Ammon's horn (tissue), 1 donor: ENCODE measurements around the gene TMEM131.
"Not testable (repeated sequence)": the region's sequence is repeated elsewhere in the genome, so short reads cannot be mapped to it uniquely, and the experiment has no call there.

Source experiments
- DNase-seq: peaks from one replicate; pipeline ENCODE4 v3.0.0-alpha.2; 2016; ENCODE audit warnings: low spot score

Gene TMEM131

DNA sequence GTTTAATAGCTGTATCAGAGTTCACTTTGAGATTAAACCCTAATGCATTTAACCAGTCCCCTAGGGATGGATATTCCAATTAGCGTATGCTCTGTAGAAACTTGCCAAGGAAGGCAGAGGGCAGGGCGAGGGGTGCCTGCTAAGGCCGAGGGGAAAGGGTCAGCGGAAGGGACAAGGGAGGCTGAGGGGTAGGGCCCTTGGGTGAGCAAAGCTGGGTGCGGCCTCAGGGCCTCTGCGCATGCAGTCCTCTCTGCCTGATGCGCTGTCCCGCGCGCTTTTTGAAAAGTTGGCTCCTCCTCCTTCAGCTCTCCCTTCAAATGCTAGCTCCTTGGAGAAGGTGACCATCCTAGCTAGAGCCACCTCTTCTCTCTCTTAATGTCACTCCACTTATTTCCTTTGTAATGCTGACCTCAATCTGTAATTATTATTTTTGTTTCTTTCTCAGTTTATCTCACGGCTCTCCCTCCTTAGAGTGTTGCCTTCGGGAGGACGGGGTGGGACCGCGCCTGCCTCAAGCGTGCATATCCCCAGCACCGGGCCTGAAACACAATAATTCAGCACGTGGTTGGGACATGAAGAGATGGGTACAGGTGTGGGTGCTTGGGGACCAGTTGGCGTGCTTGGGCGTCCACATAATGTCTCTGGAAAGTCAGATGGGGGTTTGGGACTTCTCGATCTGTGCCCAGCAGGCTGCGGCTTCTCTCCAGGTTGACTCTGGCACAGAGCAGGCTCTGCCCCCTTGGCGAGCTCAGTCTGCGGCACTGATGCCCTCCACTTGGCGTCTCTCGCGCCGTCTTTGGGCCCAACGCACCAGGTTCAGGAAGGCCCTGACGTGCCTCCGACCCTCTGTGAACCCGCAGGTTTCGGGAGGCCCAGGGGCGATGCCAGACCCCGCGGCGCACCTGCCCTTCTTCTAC lies 272.3 kb downstream of the TMEM131 start:
- DNase-seq, result no peak

GRCh38 chr2:97722227-97722626 lies 273.5 kb downstream of the TMEM131 start:
- no peak for DNase-seq

- DNase-seq, result no peak
Observed at GRCh38 chr2:97720746-97721145, 275.0 kb downstream of the TMEM131 start.

DNA sequence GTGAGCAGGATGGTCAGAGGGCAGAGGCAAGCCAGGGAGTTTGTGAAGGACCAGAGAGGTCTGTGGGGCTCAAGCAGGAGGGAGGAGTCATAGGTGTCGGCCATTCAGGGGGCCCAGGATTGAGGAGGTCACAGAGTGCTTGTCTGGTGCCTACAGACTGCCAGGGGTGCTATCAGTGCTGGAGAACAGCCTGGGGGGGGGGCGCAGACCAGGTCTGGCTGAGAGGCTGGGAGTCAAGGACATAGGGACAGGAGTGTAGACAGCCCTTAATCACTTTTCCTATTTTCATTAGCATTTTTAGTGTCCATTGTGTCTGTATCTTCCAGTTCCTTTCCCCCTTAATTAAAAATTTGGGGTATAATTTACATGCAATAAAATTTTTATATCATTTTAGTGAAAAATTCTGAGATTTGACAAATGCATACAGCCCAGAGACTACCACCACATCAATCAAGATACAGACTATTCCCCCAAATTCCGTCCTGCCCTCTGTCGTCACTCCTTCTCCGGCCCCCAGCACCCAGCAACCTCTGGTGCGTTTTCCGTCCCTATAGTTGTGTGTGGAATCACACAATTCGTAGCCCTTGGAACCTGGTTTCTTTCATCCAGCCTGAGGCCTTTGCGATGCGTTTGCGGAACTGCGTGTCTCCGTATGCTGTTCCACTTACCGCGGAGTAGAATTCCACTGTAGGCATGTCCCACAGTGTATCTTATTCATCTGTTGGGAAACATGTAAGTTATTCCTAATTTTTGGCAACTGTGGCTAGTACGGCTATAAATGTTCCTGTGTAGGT lies 276.2 kb downstream of the TMEM131 start:
- DNase-seq, result no peak

DNA sequence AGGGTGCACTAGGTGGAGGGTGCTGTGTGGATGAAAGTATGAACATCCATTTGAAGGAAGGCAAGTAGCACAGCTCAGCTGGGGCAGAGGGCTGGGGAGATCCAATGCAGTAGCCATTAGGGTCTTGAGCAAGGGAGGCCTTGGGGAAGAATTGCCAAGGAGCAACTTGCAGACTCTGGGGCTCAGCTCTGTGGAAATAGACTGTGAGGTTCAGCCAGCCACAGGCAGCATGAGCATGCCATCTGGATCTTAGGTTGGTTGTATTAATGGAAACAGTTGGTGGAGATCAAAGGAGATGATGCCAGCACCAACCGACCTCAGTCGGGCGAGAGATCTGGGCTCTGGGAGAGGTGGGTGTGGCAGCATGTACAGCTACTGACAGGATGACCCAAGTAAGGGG lies 276.8 kb downstream of the TMEM131 start:
- DNase-seq, result peak; percentile 15

- no peak for DNase-seq
Observed at GRCh38 chr2:97718051-97718882, 277.5 kb downstream of the TMEM131 start.

GRCh38 chr2:97717613-97717995 lies 278.1 kb downstream of the TMEM131 start:
- no peak for DNase-seq

- no peak for DNase-seq
Observed at GRCh38 chr2:97716695-97717612, 278.8 kb downstream of the TMEM131 start.

DNA sequence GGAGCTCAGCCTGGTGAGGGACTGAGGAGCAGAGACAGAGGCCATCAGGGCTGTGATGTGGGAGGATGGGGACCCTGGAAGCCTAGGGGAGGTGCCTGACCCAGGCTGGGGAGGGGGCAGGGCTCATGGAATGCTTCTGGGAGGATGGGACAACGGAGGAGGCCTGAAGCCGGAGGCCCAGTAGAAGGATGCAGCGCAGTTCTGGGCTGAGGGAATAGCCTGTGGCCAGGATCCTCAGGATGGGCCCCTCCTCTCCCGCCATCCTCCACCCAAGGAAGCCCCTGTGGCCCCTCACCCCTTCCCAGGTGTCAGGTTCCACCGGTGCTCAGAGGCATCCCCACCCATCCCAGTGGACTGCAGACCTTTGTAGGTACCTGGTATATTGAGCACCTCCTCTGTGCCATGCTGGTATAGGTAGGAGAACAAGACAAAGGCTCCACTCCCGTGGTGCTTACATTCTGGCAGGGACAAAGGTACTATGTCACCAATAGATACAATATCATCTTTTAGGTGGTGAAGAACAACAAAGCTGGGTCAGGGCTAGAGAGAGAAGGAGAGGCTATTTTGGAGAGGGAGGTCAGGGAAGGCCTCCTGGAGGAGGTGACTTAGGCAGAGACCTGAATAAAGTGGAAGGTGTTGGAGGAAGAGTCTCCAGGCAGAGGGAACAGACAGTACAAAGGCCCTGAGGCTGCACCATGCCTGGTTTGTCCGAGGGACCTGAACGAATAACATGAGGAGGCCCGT lies 279.6 kb downstream of the TMEM131 start:
- DNase-seq, result no peak

DNA sequence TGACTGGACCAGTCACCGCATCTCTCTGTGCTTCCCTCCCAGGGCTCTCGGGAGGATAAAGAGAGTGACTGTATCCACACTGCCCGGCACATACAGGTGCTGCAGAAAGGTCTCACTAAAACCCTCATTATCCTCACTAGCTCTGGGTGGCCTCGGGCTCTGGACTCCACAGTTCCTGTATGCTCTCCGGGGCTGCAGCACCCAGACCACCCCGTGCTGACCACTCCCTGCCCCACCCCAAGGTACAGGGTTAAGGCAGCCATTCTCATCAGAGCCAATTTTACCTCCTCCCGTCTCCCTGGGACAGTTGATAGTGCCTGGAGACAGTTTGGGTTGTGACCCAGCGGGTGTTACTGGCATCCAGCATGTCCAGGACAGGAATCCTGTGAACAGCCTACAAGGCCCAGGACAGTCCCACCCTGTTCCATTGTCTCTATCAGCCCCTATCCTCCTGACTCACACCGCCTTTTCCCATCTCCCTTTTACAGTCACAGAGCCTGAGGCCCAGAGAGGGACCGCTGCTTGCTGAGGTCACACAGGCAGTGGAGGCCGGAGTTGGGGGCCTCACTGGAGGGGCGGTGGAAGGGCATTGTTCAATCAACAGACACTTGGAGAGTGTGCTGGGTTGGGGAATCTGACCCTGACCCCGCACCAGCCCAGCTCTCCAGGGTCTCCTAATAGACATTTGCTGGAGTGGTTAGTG lies 280.6 kb downstream of the TMEM131 start:
- no peak for DNase-seq

DNA sequence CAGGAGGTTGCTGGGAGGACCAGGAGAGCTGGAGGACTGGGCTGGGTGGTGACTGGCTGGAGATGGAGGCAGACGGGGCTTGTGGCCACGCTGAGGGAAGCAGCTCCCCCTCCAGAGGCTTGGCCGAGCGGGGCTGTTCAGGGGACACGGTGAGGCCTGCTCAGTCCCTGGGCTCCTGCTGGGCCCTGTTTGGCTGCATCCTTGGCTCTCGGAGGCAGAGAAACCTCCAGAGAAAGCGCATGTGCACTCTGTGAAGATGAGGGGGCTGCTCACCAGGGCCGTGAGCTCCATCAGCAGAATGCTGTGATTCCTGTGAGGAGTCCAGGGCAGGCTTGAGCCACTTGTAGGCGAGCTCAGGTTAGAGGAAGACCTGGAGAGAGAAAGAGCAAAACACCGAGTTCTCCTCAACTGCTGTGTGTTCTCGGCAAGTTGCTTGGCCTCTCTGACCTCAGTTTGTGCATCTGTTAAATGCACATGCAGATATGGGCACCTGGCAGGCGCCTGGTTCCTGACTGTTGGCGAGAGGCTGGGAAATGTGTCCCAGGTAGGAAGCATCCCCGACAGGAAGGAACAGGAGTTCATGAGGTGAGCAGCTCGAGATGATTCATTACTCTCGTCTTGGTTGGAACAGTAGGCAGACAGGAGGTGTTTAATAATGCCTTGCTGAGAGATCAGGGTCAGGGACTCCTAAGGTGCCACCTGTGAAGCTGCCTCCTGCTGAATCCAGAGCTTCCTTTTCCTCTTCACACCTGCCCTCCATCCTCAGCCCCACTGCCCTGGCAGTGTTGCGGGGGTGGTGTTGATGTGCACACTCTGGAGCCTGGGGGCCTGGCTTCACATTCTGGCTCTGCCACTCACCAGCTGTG lies 281.4 kb downstream of the TMEM131 start:
- no peak for DNase-seq

GRCh38 chr2:97713296-97714083 lies 282.3 kb downstream of the TMEM131 start, which contains the start of gene ZAP70:
ZAP70 (plus strand) TSS chr2:97713576; CDS start chr2:97724037, 10,461 bp downstream.
- DNase-seq, result no peak

- DNase-seq, result no peak
Observed at GRCh38 chr2:97712693-97713295, 283.0 kb downstream of the TMEM131 start.

DNA sequence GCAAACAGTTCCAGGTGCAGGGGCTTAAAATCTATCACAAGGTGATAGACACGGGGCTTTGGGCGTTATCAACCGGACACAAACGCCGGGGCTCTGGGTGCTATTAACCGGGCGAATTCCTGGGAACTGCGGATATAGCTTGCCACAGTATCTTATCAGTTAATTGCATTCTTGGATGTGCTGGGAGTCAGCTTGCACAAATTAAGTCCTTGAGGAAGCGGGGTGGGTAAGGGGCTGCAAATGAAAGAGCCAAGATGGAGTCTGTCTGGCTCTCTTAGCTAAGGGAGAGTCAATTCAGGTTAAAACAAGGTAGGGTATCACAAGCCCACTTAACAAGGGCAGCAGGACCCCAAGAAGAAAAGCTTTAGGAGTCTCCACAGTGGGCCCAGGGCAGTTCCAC lies 283.6 kb downstream of the TMEM131 start:
- not testable (repeated sequence) for DNase-seq

GRCh38 chr2:97711394-97711711 lies 284.4 kb downstream of the TMEM131 start:
- DNase-seq, result no peak

DNA sequence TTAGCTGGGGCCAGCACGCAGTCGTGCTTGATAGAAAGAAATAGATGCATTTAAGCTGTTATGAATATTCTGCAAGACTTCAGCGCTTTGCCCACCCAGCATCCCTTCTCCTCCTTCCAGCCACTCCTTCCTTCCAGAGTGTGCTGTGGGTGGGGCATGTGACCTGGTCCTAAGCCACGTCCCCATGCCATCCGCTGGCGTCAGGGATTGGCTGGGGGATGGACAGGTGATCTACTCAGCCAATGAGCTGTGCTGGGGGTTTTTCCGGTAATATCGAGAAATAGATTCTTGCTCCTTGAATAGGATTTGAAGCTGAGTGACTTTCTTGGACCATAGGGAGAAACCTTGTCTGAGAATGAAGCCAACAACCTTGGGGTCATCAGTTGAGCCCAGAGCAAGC lies 287.1 kb downstream of the TMEM131 start:
- DNase-seq, result no peak

DNA sequence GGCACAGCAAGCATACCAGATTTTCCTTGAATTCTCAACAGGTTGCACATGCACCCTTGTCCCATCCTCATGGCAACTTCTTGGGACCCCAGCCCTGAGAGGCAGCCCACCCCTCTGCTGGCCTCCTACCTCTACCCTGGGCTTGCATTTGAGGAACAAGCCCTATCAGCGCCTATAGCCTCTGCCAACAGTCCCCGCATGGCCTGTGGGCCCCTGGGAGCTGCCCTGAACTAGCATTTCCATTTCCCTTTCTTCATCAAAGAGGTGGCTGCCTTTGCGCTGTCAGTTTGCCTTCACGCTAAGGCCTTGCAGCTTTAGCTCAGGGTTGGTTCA lies 287.7 kb downstream of the TMEM131 start:
- no peak for DNase-seq
